ENCODE data around the gene OSER1. TPM values are rescaled to one million over a fixed set of nuclear protein-coding genes. Genes with fewer than 3 reads are reported as not detected.

OSER1 gene
- total RNA-seq, 4 donors from 2014 or later, result 39.0 to 61.4 (median 54.2) TPM

- TF ChIP-seq, protein P1, sequence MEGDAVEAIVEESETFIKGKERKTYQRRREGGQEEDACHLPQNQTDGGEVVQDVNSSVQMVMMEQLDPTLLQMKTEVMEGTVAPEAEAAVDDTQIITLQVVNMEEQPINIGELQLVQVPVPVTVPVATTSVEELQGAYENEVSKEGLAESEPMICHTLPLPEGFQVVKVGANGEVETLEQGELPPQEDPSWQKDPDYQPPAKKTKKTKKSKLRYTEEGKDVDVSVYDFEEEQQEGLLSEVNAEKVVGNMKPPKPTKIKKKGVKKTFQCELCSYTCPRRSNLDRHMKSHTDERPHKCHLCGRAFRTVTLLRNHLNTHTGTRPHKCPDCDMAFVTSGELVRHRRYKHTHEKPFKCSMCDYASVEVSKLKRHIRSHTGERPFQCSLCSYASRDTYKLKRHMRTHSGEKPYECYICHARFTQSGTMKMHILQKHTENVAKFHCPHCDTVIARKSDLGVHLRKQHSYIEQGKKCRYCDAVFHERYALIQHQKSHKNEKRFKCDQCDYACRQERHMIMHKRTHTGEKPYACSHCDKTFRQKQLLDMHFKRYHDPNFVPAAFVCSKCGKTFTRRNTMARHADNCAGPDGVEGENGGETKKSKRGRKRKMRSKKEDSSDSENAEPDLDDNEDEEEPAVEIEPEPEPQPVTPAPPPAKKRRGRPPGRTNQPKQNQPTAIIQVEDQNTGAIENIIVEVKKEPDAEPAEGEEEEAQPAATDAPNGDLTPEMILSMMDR (IDR thresholded peaks at IDR 0.05; ENCODE audit: low read depth), result no peak
These were observed 37.8 kb upstream of the OSER1 start for GRCh38 chr20:44248410-44248759.

- TF ChIP-seq, protein P1 (IDR thresholded peaks at IDR 0.05; ENCODE audit: low read depth), result no peak
These were observed 37.2 kb upstream of the OSER1 start for GRCh38 chr20:44247586-44248409.

DNA sequence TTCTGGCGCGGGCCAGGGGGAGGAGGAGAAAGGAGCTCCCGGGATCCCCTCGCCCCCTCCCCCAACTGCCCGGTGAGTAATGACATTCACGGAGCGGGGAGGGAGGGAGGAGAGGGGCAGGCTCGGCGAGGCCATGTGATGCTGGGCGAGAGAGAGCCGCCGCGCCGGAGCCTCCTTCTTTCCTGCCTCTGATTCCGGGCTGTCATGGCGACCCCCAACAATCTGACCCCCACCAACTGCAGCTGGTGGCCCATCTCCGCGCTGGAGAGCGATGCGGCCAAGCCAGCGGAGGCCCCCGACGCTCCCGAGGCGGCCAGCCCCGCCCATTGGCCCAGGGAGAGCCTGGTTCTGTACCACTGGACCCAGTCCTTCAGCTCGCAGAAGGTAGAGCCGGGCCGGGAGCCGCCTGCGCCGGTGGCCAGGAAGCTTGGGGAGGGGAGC is 36.6 kb upstream of the OSER1 start, which contains the start of gene GDAP1L1:
TSS of gene GDAP1L1 (plus strand) at position 178 of the 441 bp plus-strand sequence. CDS start at position 205, 27 bp downstream.
- TF ChIP-seq, protein P1 (IDR thresholded peaks at IDR 0.05; ENCODE audit: low read depth), result no peak

GRCh38 chr20:44245977-44246376 is 35.4 kb upstream of the OSER1 start:
- TF ChIP-seq, protein P1 (IDR thresholded peaks at IDR 0.05; ENCODE audit: low read depth), result no peak

- TF ChIP-seq, protein P1 (IDR thresholded peaks at IDR 0.05; ENCODE audit: low read depth), result no peak
These were observed 31.2 kb upstream of the OSER1 start for GRCh38 chr20:44241796-44242195.

DNA sequence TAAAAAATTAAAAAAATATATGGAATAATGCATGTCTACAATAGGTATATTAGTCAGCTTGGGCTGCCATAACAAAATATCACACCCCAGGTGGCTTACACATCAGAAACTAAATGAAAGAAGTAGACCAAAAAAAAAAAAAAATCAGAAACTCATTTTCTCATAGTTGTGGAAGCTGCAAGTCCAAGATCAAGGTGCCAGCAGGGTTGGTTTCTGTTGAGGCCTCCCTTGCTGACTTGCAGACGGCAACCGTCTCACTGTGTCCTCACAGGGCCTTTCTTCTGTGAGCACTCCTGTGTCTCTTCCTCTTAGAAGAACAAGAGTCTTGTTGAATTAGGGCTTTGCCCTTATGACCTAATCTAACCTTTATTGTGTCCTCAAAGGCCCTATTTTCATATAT is 25.1 kb upstream of the OSER1 start:
- TF ChIP-seq, protein P1 (IDR thresholded peaks at IDR 0.05; ENCODE audit: low read depth), result no peak

- TF ChIP-seq, protein P1 (IDR thresholded peaks at IDR 0.05; ENCODE audit: low read depth), result no peak
These were observed 24.2 kb upstream of the OSER1 start for GRCh38 chr20:44234566-44235317.
